Measurements from ENCODE around the gene ERGIC3.
"Not testable (repeated sequence)": the region's sequence is repeated elsewhere in the genome, so short reads cannot be mapped to it uniquely, and the experiment has no call there.

- TF ChIP-seq CTCF (IDR thresholded peaks at IDR 0.05); POLR2A (IDR thresholded peaks at IDR 0.05; ENCODE audit: low read length); ZFP36 (IDR thresholded peaks at IDR 0.05; ENCODE audit: borderline replicate concordance, partially characterized antibody); EP300 (IDR thresholded peaks at IDR 0.05); HOXB5 (CRISPR knock-in tag; IDR thresholded peaks at IDR 0.05); NR3C1 (IDR thresholded peaks at IDR 0.05); NFE2L2 (conservative IDR thresholded peaks at IDR 0.05; ENCODE audit: low read length); REST (IDR thresholded peaks at IDR 0.05): not testable (repeated sequence)
Observed at GRCh38 chr20:35544941-35545340, 3.1 kb downstream of the ERGIC3 start.

All from A549 (cell line).